H1 (cell line): Measurements from ENCODE around the gene HERC3. TPM values are rescaled to one million over a fixed set of nuclear protein-coding genes. Genes with fewer than 3 reads are reported as not detected.

Experiments used
- CTCF ChIA-PET: fragments of 300-600 bp; sonication (Branson Sonifier 250); formaldehyde crosslinking; loops from one replicate; lab custom pipeline; 2021; ENCODE audit not compliant: partially characterized antibody; lab: Charles Lee
- POLR2A ChIA-PET: fragments of 300-600 bp; sonication (Branson Sonifier 250); formaldehyde crosslinking; loops from one replicate; lab custom pipeline; 2021; ENCODE audit warnings: inconsistent platforms; ENCODE audit not compliant: partially characterized antibody; lab: Charles Lee
- DNase-seq, 2 experiments: peaks; one replicate each; pipeline versions ENCODE4 v3.0.0 to v3.0.0-alpha.2; 2010 to 2022; ENCODE audit warnings: low spot score in 2 of 2, low read depth in 1 of 2, mixed read lengths in 1 of 2
- FAIRE-seq: peaks from 2 replicates; lab custom pipeline; 2011; peaks lifted over from hg19 to GRCh38; lab: Jason Lieb, UNC
- H2AFZ ChIP-seq: 2 replicates; pipeline ENCODE4 v1.8.1; 2012; ENCODE audit warnings: low read length, inconsistent platforms
- H2AK5ac ChIP-seq: 2 replicates; pipeline ENCODE4 v1.6.1; 2013; ENCODE audit warnings: low read depth, low read length
- H2BK120ac ChIP-seq: replicated peaks from 2 replicates; pipeline ENCODE3; 2013; ENCODE audit warnings: low read depth, low read length, inconsistent platforms
- H2BK12ac ChIP-seq: 2 replicates; pipeline ENCODE4 v1.6.1; 2013; ENCODE audit warnings: low read depth, low read length
- H2BK15ac ChIP-seq: 2 replicates; pipeline ENCODE4 v1.6.1; 2013; ENCODE audit warnings: low read length
- H2BK20ac ChIP-seq: 2 replicates; pipeline ENCODE4 v1.6.1; 2013; ENCODE audit warnings: low read length
- H2BK5ac ChIP-seq: 2 replicates; pipeline ENCODE4 v1.6.1; 2013; ENCODE audit warnings: low read depth, low read length
- H3K14ac ChIP-seq: 2 replicates; pipeline ENCODE4 v1.6.1; 2013; ENCODE audit warnings: inconsistent platforms; ENCODE audit not compliant: insufficient read length
- H3K18ac ChIP-seq: 2 replicates; pipeline ENCODE4 v1.6.1; 2013; ENCODE audit warnings: low read length; ENCODE audit errors: extremely low read depth
- H3K23ac ChIP-seq: 2 replicates; pipeline ENCODE4 v1.6.1; 2013; ENCODE audit warnings: inconsistent platforms; ENCODE audit not compliant: insufficient read length
- H3K23me2 ChIP-seq: 2 replicates; pipeline ENCODE4 v1.6.1; 2013; ENCODE audit warnings: low read depth, low read length
- H3K27ac ChIP-seq: 2 replicates; pipeline ENCODE4 v1.6.1; 2011; ENCODE audit warnings: low read depth, low read length, inconsistent platforms
- H3K27me3 ChIP-seq, 4 experiments: replicated peaks in 1 of 4; 1 replicate in 1 of 4; 2 replicates in 3 of 4; pipeline versions ENCODE4 v1.6.1 to v1.8.1; 2011 to 2013; ENCODE audit warnings: low read length in 3 of 4, mild to moderate bottlenecking in 3 of 4, inconsistent platforms in 2 of 4, mixed read lengths in 2 of 4, moderate library complexity in 1 of 4; ENCODE audit not compliant: control insufficient read depth in 3 of 4, insufficient read depth in 3 of 4; ENCODE audit errors: extremely low read depth in 1 of 4
- H3K36me3 ChIP-seq, 4 experiments: 2 replicates each; pipeline versions ENCODE4 v1.6.1 to v1.8.1; 2011 to 2013; ENCODE audit warnings: mild to moderate bottlenecking in 4 of 4, low read length in 3 of 4, moderate library complexity in 2 of 4, control low read depth in 1 of 4, inconsistent platforms in 1 of 4; ENCODE audit not compliant: insufficient read depth in 4 of 4, control insufficient read depth in 2 of 4
- H3K4ac ChIP-seq: replicated peaks from 2 replicates; pipeline ENCODE3; 2013; ENCODE audit warnings: low read length, low read depth, mixed read lengths, inconsistent platforms; ENCODE audit not compliant: insufficient read length
- H3K4me1 ChIP-seq, 4 experiments: replicated peaks in 1 of 4; 1 replicate in 1 of 4; 2 replicates in 3 of 4; pipeline versions ENCODE4 v1.6.1 to v1.8.1; 2011 to 2013; ENCODE audit warnings: low read length in 3 of 4, inconsistent platforms in 2 of 4, mixed read lengths in 1 of 4; ENCODE audit not compliant: insufficient read depth in 4 of 4, control insufficient read depth in 3 of 4
- H3K4me2 ChIP-seq, 2 experiments: 2 replicates each; pipeline versions ENCODE4 v1.6.1 to v1.8.1; 2011 to 2013; ENCODE audit warnings: low read depth in 2 of 2, low read length in 2 of 2, control low read depth in 1 of 2, inconsistent platforms in 1 of 2, mild to moderate bottlenecking in 1 of 2; ENCODE audit not compliant: insufficient read depth in 1 of 2
- H3K4me3 ChIP-seq, 4 experiments: fragments of 200-600, 300-600 bp in 1 of 4; sonication (generic), shearing (Covaris generic), sonication (Bioruptor Twin) in 1 of 4; 2 replicates each; pipeline versions ENCODE4 v1.5.1 to v1.8.1; 2011 to 2016; ENCODE audit warnings: low read length in 4 of 4, low read depth in 3 of 4, control low read depth in 2 of 4, inconsistent platforms in 2 of 4, mild to moderate bottlenecking in 2 of 4, mixed read lengths in 1 of 4, moderate library complexity in 1 of 4; ENCODE audit not compliant: insufficient read depth in 2 of 4; ENCODE audit errors: extremely low read depth in 1 of 4
- H3K56ac ChIP-seq: replicated peaks from 2 replicates; pipeline ENCODE3; 2013; ENCODE audit warnings: low read depth, mild to moderate bottlenecking, mixed read lengths, low read length, inconsistent platforms; ENCODE audit not compliant: insufficient read length
- H3K79me1 ChIP-seq: 2 replicates; pipeline ENCODE4 v1.6.1; 2013; ENCODE audit warnings: low read depth, low read length, control low read depth
- H3K79me2 ChIP-seq, 2 experiments: 2 replicates each; pipeline versions ENCODE4 v1.6.1 to v1.8.1; 2012 to 2013; ENCODE audit warnings: low read length in 2 of 2, mild to moderate bottlenecking in 2 of 2, inconsistent platforms in 1 of 2; ENCODE audit not compliant: insufficient read depth in 2 of 2, control insufficient read depth in 1 of 2
- H3K9ac ChIP-seq, 4 experiments: replicated peaks in 1 of 4; 1 replicate in 1 of 4; 2 replicates in 3 of 4; pipeline versions ENCODE4 v1.6.1 to v1.8.1; 2011 to 2013; ENCODE audit warnings: low read depth in 3 of 4, low read length in 3 of 4, control low read depth in 2 of 4, mild to moderate bottlenecking in 2 of 4, moderate library complexity in 2 of 4, inconsistent platforms in 1 of 4; ENCODE audit errors: extremely low read depth in 1 of 4
- H3K9me3 ChIP-seq, 2 experiments: 2 replicates each; pipeline versions ENCODE4 v1.6.1 to v1.8.1; 2012 to 2013; ENCODE audit warnings: mild to moderate bottlenecking in 2 of 2, moderate library complexity in 2 of 2, control low read depth in 1 of 2, inconsistent platforms in 1 of 2, low read depth in 1 of 2, low read length in 1 of 2, mixed read lengths in 1 of 2; ENCODE audit not compliant: insufficient read depth in 2 of 2
- H4K20me1 ChIP-seq, 2 experiments: replicated peaks in 1 of 2; 2 replicates each; pipeline versions ENCODE3 to v1.8.1; 2011 to 2013; ENCODE audit warnings: inconsistent platforms in 2 of 2, low read length in 2 of 2, mild to moderate bottlenecking in 1 of 2; ENCODE audit not compliant: insufficient read depth in 2 of 2, control insufficient read depth in 1 of 2
- H4K5ac ChIP-seq: 2 replicates; pipeline ENCODE4 v1.6.1; 2013; ENCODE audit warnings: low read length, low read depth, mixed read lengths, inconsistent platforms; ENCODE audit not compliant: insufficient read length
- H4K8ac ChIP-seq: 2 replicates; pipeline ENCODE4 v1.8.0; 2013; ENCODE audit warnings: mild to moderate bottlenecking, moderate library complexity, low read length, inconsistent platforms; ENCODE audit not compliant: insufficient read depth; ENCODE audit errors: extremely low read depth
- H4K91ac ChIP-seq: replicated peaks from 2 replicates; pipeline ENCODE3; 2013; ENCODE audit warnings: low read length, mixed read lengths, inconsistent platforms; ENCODE audit not compliant: insufficient read length
- ASH2L ChIP-seq: fragments of 200-600, 300-600 bp; sonication (generic); IDR thresholded peaks from one replicate; pipeline ENCODE4 v1.7.1; 2017; ENCODE audit warnings: low read length
- CBX8 ChIP-seq: fragments of 300-800, 300-1000 bp; sonication (generic); IDR thresholded peaks from 2 replicates; pipeline ENCODE4 v1.7.1; 2016; ENCODE audit warnings: low read depth, low read length, borderline replicate concordance
- CEBPB ChIP-seq: IDR thresholded peaks from 2 replicates; pipeline ENCODE4 v1.6.1; 2012; ENCODE audit warnings: low read depth, low read length
- EGR1 ChIP-seq: IDR thresholded peaks from 2 replicates; pipeline ENCODE4 v1.6.1; 2011; ENCODE audit warnings: low read depth, low read length, borderline replicate concordance
- SAP30 ChIP-seq: fragments of 300-600 bp; sonication (generic); IDR thresholded peaks from 2 replicates; pipeline ENCODE4 v1.7.1; 2012; ENCODE audit warnings: low read length, moderate library complexity, mild to moderate bottlenecking, inconsistent platforms; ENCODE audit not compliant: insufficient read depth, insufficient replicate concordance
- TAF1 ChIP-seq: IDR thresholded peaks from 2 replicates; pipeline ENCODE4 v1.6.1; 2011; ENCODE audit warnings: mild to moderate bottlenecking, low read depth, low read length
- WGBS, 2 experiments: shearing (Covaris generic) in 1 of 2; methylation state at CpG; one replicate each; pipeline versions ENCODE4 v1.1.6 to v1.1.7; 2013 to 2015; ENCODE audit warnings: low lambda C conversion rate in 2 of 2, mixed read lengths in 2 of 2, inconsistent platforms in 1 of 2, low coverage in 1 of 2, missing lambda C conversion rate in 1 of 2; ENCODE audit not compliant: insufficient replicate concordance in 2 of 2, insufficient coverage in 1 of 2, insufficient read length in 1 of 2; ENCODE audit errors: extremely low coverage in 1 of 2, missing lambda C conversion rate in 1 of 2; 5-methylcytosine and 5-hydroxymethylcytosine counted together
- polyA plus RNA-seq, 7 experiments: library from polyadenylated mRNA; depleted of rRNA in 3 of 7; stranded (reverse) in 5 of 7; unstranded in 2 of 7; fragments of >200 nt in 5 of 7; fragments of 200-250 nt in 2 of 7; gene quantifications; 1 replicate in 5 of 7; 2 replicates in 1 of 7; 4 replicates in 1 of 7; pipeline versions ENCODE4 v1.2.1 to v1.2.3, GENCODE V29; 2011 to 2013; ENCODE audit warnings: missing spikeins in 2 of 7, mixed read lengths in 2 of 7
- total RNA-seq: library from RNA; stranded (reverse); fragmentation: NEBNext Ultra II Directional; extraction: Animal tissue kit (Norgen Biotek cat#: 25700); gene quantifications from 2 replicates; pipeline ENCODE4 v1.2.1, GENCODE V29; 2021

Gene HERC3
- total and polyA plus RNA-seq, 2 of the 8 experiments (the other 6 are each of a cell fraction or from before 2014, with no cell fraction given): 1.4 to 5.7 TPM

- Histone ChIP-seq H3K23me2 (0 out of 2 replicates have a peak, but pooled peaks cover 3% of the 10 kb centered on the region), H3K23ac (no peak overlapping the region), H3K27ac (no peak overlapping the region), H2BK5ac (no peak overlapping the region), H4K5ac (no peak overlapping the region), H3K27me3 (peaks cover 0 to 4% (median 1%) of the 10 kb centered on the region in 4 experiments; a peak in 3 of 7 replicates), H3K4ac (no peak overlapping the region), H2AFZ (no peak overlapping the region), H3K56ac (no peak overlapping the region), H3K79me1 (no peaks in the 10 kb centered on the region), H3K18ac (no peak overlapping the region), H3K4me1 (no peaks in the 10 kb centered on the region; a peak in 1 of 7 replicates), H2BK12ac (no peak overlapping the region), H3K4me3 (no peak overlapping the region), H3K14ac (no peak overlapping the region), H4K91ac (no peak overlapping the region), H3K36me3 (no peaks in the 10 kb centered on the region), H3K9me3 (no peaks in the 10 kb centered on the region), H3K9ac (no peak overlapping the region), H4K20me1 (no peaks in the 10 kb centered on the region), H3K79me2 (no peaks in the 10 kb centered on the region), H2BK20ac (no peak overlapping the region), H2BK120ac (no peak overlapping the region), H3K4me2 (no peak overlapping the region), H2BK15ac (no peak overlapping the region), H2AK5ac (no peak overlapping the region), H4K8ac (no peak overlapping the region)
- no peak for DNase-seq
- no peak for TF ChIP-seq EGR1
- no peak for TF ChIP-seq CBX8
- TF ChIP-seq TAF1: no peak
- no peak for TF ChIP-seq CEBPB
- TF ChIP-seq SAP30: no peak
- TF ChIP-seq ASH2L: no peak
- ChIA-PET POLR2A (interaction anchor here (1.3 kb wide), 1 partner anchor 111 kb away, joined by 3 read pairs; the partner anchor contains the start of gene HERC3), CTCF (interaction anchor here (1.3 kb wide), 1 partner anchor 50 kb away, joined by 3 read pairs; no protein-coding TSS in a partner anchor)
- WGBS, 2 experiments: 85% methylated on average over 2 of the region's 2 CpGs; no CpG with 5 or more reads in 1 of the 2 experiments
- FAIRE-seq: no peak
These were observed 110.5 kb downstream of the HERC3 start for GRCh38 chr4:88702782-88703181.
